Uterus (tissue), 4 donors: ENCODE measurements around the gene TMEM106C. TPM values are rescaled to one million over a fixed set of nuclear protein-coding genes. Genes with fewer than 3 reads are reported as not detected.

Experiments
- DNase-seq, 2 donors: peaks; one replicate each; pipeline ENCODE4 v3.0.0-alpha.2; 2019 to 2020
- H3K27ac ChIP-seq, 2 donors: fragments of 200-600 bp; sonication (generic); 1 replicate in 1 of 2; 2 replicates in 1 of 2; pipeline ENCODE4 v1.5.1; 2016 to 2018
- H3K27me3 ChIP-seq, 2 donors: fragments of 200-600 bp; sonication (generic); one replicate each; pipeline ENCODE4 v1.5.1; 2018 to 2019; ENCODE audit warnings: control low read depth in 1 of 2
- H3K36me3 ChIP-seq, 2 donors: fragments of 200-600 bp; sonication (generic); one replicate each; pipeline ENCODE4 v1.5.1; 2019; ENCODE audit warnings: control low read depth in 1 of 2
- H3K4me1 ChIP-seq, 2 donors: fragments of 200-600 bp; sonication (generic); one replicate each; pipeline ENCODE4 v1.5.1; 2018 to 2019; ENCODE audit warnings: control low read depth in 1 of 2
- H3K4me3 ChIP-seq, 2 donors: fragments of 200-600 bp; sonication (generic); 1 replicate in 1 of 2; 2 replicates in 1 of 2; pipeline ENCODE4 v1.5.1; 2018 to 2019; ENCODE audit warnings: mild to moderate bottlenecking in 1 of 2
- H3K9me3 ChIP-seq, 2 donors: fragments of 200-600 bp; sonication (generic); one replicate each; pipeline ENCODE4 v1.5.1; 2019; ENCODE audit warnings: control low read depth in 1 of 2
- POLR2A ChIP-seq, 2 donors: fragments of 450-650 bp; IDR thresholded peaks; one replicate each; pipeline ENCODE4 v1.6.1; 2016; ENCODE audit warnings: antibody characterized with exemption in 2 of 2, mild to moderate bottlenecking in 1 of 2, moderate library complexity in 1 of 2
- intact Hi-C: fragments of 100-400 bp; cut with DNase I; formaldehyde crosslinking; loops from one replicate; pipeline ENCODE4 v1.15.1; 2023; ENCODE audit warnings: low total_unique reads
- total RNA-seq, 4 donors: library from RNA; depleted of rRNA in 3 of 4; stranded (reverse); fragments of >200 nt in 3 of 4; gene quantifications; one replicate each; pipeline versions ENCODE4 v1.1.0 to v1.2.4, GENCODE V29; 2014 to 2023
- TF ChIP-seq, protein P1 (sequence below), 4 experiments: fragments of 200-600 bp in 2 of 4; fragments of 450-650 bp in 2 of 4; sonication (generic) in 2 of 4; IDR thresholded peaks; one replicate each; pipeline ENCODE4 v1.5.1; 2016 to 2019; ENCODE audit warnings: antibody characterized with exemption in 4 of 4, mild to moderate bottlenecking in 2 of 4, moderate library complexity in 1 of 4
- donor health status: DM: yes; HTN: yes; CAD: no.

Gene TMEM106C
- total RNA-seq, 4 donors from 2014 or later = 54.9 to 157 (median 77.6) TPM

DNA sequence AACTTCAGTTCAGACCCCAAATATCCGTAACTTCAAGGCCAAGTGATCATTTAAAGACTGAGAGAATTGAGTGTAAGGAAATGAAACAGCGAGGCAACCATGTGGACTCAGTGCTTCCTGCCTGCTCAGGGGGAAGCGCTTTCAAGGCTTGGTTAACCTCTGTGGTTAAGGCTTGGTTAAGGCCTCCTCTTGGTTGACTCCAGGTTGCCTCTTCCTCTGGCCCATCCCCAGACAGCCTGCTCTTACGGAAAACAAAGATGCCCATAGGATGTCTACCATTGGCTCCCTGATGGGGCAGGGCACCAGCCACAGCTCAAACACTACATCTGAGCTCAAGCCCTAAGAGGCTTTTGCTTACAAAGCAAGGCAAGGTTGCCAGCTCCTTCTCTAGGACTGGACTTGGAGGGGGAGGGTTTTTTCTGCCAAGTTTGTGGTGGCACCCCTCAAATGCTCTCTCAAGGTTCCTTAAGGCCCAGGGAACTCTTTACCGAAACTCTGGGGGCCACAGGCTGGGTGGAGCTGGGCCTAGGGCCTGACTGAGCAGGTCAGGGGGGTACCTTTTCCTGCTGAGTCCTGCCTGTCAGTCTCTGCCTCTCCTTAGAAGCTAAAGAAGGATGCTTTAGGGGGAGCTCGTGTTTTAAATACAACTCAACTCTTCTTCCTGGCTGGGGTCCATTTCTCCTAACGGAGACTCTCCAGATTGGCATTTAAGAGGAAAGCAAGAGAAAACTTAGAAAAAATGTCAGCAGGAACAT, 27.1 kb downstream of the TMEM106C start:
- Histone ChIP-seq H3K9me3 (no peaks in the 10 kb centered on the region), H3K4me1 (no peaks in the 10 kb centered on the region), H3K27ac (no peak overlapping the region), H3K36me3 (no peaks in the 10 kb centered on the region), H3K4me3 (no peak overlapping the region), H3K27me3 (no peaks in the 10 kb centered on the region)
- TF ChIP-seq, protein P1, sequence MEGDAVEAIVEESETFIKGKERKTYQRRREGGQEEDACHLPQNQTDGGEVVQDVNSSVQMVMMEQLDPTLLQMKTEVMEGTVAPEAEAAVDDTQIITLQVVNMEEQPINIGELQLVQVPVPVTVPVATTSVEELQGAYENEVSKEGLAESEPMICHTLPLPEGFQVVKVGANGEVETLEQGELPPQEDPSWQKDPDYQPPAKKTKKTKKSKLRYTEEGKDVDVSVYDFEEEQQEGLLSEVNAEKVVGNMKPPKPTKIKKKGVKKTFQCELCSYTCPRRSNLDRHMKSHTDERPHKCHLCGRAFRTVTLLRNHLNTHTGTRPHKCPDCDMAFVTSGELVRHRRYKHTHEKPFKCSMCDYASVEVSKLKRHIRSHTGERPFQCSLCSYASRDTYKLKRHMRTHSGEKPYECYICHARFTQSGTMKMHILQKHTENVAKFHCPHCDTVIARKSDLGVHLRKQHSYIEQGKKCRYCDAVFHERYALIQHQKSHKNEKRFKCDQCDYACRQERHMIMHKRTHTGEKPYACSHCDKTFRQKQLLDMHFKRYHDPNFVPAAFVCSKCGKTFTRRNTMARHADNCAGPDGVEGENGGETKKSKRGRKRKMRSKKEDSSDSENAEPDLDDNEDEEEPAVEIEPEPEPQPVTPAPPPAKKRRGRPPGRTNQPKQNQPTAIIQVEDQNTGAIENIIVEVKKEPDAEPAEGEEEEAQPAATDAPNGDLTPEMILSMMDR (IDR thresholded peaks at IDR 0.05) = no peak
- TF ChIP-seq POLR2A (IDR thresholded peaks at IDR 0.05) = no peak
- intact Hi-C loops = no loop called here
- no peak for DNase-seq

DNA sequence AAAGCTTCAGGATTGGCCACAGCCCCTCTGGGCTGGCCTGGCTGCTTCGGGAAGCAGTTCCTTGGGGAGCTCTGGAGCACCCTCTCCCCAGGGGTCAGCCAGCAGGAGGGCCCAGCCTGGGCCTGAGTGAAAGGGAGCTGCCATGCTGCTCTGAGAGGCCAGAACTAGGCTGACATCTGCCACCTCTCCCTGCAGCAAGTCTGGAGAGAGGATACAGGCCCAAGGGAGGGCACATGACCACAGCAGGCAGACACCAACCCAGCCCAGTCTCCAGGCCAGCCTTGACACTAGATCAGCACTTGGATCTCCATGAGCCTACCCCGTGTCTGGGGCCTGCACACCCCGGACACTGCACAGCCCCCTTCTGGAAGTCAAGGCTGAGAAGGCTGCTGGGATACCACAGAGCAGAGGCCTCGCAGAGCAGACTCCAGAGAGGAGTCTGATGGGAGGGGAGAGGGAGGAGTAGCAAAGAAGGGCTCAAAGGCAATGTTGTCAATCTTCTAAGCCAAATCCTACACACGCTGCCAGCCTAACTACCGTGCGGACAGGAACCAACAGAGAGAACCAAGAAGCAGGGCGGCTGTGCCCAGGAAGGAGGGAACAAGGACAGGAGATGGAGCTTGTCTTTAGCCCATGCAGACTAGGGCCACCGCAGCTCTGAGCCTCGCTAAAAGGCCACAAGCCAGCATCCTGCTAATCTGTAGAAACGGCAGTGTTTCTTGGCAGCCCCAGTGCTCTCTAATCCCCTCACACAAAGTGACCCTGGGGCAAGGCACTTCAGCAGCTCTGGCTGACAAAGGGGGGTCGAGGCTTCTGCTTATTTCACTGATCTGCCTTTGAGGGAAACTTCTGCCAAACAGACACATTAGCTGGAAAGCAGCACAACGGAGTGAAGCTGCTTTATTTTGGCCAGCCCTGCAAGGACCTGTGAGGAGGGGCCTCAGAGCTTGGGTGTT, 28.0 kb downstream of the TMEM106C start:
- no peaks in the 10 kb centered on the region for H3K4me1 ChIP-seq
- intact Hi-C loops = no loop called here
- no peaks in the 10 kb centered on the region for H3K9me3 ChIP-seq
- no peak overlapping the region for H3K27ac ChIP-seq
- no peaks in the 10 kb centered on the region for H3K27me3 ChIP-seq
- TF ChIP-seq, protein P1 (IDR thresholded peaks at IDR 0.05) = no peak
- TF ChIP-seq POLR2A (IDR thresholded peaks at IDR 0.05) = no peak
- H3K36me3 ChIP-seq = no peaks in the 10 kb centered on the region
- no peak for DNase-seq
- no peak overlapping the region for H3K4me3 ChIP-seq

DNA sequence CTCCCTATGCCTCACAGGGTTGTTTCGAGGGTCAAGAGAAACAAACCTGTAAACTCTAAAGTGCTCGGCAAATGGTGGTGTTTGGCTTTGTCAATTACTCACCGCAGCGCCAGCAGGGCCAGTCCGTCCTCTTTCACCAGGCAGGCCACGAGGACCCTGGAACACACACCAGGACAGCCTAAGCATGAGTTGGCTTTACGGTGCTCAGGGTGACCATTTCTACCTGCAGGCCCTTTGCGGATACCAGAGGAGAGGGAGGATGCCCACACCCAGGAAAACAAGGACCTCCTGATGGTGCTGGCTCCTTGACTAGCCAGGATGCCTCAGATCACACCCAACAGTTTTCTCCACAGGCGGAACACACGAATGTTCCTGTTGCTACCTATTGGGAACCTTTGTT, 29.4 kb downstream of the TMEM106C start:
- TF ChIP-seq, protein P1 (IDR thresholded peaks at IDR 0.05) = no peak
- TF ChIP-seq POLR2A (IDR thresholded peaks at IDR 0.05) = no peak
- Histone ChIP-seq H3K4me1 (no peaks in the 10 kb centered on the region), H3K4me3 (no peak overlapping the region), H3K36me3 (no peaks in the 10 kb centered on the region), H3K27me3 (no peaks in the 10 kb centered on the region), H3K27ac (no peak overlapping the region), H3K9me3 (no peaks in the 10 kb centered on the region)
- DNase-seq = no peak
- intact Hi-C loops = no loop called here

DNA sequence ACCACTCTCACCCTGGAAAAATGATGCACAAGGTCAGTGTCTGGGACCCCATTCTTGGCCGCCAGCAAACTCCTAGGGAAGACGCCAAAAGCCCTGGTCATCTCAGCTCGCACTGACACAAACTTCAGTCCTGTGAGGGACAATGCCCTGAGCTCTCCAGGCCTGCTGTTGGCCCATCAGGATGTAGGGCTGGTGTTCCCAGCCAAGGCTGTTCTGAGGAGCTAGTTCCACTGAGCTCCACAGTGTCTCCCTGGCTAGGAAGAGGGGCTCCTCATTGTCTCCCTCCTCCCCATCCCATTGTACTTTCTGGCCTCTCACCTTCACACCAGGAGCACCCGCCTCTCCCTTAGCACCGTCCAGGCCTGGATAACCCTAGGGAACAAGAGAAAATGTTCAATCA, 30.1 kb downstream of the TMEM106C start:
- Histone ChIP-seq H3K4me3 (no peak overlapping the region), H3K9me3 (no peaks in the 10 kb centered on the region), H3K36me3 (no peaks in the 10 kb centered on the region), H3K4me1 (no peaks in the 10 kb centered on the region), H3K27ac (no peak overlapping the region), H3K27me3 (no peaks in the 10 kb centered on the region)
- no peak for TF ChIP-seq POLR2A (IDR thresholded peaks at IDR 0.05)
- TF ChIP-seq, protein P1 (IDR thresholded peaks at IDR 0.05) = no peak
- intact Hi-C loops = no loop called here
- no peak for DNase-seq

DNA sequence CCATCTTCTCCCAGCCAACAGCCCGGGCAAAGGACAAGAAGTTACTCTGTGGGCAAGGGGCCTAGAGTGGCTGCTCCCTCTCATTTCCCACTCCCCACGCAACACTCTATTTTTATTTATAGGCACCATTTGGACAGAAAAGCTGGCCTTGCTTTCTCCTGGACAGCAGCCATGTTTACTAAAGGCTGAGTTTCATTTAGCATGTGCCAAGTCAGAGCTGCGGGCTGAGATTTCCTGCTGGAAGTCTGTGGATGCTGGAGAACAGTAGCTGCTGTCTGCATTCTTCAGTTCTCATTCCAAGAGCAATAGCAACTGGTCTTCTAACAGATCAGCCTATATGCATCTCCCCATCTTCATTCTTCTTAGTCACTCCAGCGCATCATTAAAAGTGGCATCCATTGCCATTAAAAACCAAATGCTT, 32.6 kb downstream of the TMEM106C start:
- intact Hi-C loops = no loop called here
- Histone ChIP-seq H3K4me1 (no peaks in the 10 kb centered on the region), H3K36me3 (no peaks in the 10 kb centered on the region), H3K4me3 (no peak overlapping the region), H3K27me3 (no peaks in the 10 kb centered on the region), H3K27ac (no peak overlapping the region), H3K9me3 (no peaks in the 10 kb centered on the region)
- DNase-seq = no peak
- TF ChIP-seq, protein P1 (IDR thresholded peaks at IDR 0.05) = no peak
